Lower leg skin (tissue), 3 donors: ENCODE data around the gene NMNAT3.

Experiments
- POLR2A ChIP-seq, 2 donors: fragments of 450-650 bp; IDR thresholded peaks; one replicate each; pipeline ENCODE4 v1.6.1; 2016 to 2017; ENCODE audit warnings: antibody characterized with exemption in 2 of 2, mild to moderate bottlenecking in 1 of 2, moderate library complexity in 1 of 2
- TF ChIP-seq, protein P1 (sequence below), 3 donors: fragments of 450-650 bp; IDR thresholded peaks; one replicate each; pipeline ENCODE4 v1.5.1; 2016; ENCODE audit warnings: antibody characterized with exemption in 3 of 3, mild to moderate bottlenecking in 3 of 3, moderate library complexity in 2 of 3

DNA sequence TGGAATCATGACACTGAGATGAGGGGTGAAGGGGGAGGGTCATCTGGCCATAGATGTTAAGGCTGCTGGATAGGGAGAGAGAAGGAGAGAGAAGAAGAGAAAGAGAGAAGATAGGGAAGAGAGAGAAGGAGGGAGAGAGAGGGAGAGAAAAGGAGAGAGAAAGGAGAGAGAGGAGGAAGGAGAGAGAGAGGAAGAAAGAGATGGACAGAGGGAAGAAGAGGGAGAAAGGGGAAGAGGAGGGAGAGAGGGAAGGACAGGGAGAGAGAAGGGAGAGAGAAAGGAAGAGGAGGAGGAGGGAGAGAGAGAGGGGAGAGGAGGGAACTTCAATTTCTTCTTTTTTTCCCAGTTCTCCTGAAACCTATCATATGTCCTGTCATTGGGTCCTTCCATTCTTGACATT, 123.1 kb downstream of the NMNAT3 start:
- TF ChIP-seq, protein P1, sequence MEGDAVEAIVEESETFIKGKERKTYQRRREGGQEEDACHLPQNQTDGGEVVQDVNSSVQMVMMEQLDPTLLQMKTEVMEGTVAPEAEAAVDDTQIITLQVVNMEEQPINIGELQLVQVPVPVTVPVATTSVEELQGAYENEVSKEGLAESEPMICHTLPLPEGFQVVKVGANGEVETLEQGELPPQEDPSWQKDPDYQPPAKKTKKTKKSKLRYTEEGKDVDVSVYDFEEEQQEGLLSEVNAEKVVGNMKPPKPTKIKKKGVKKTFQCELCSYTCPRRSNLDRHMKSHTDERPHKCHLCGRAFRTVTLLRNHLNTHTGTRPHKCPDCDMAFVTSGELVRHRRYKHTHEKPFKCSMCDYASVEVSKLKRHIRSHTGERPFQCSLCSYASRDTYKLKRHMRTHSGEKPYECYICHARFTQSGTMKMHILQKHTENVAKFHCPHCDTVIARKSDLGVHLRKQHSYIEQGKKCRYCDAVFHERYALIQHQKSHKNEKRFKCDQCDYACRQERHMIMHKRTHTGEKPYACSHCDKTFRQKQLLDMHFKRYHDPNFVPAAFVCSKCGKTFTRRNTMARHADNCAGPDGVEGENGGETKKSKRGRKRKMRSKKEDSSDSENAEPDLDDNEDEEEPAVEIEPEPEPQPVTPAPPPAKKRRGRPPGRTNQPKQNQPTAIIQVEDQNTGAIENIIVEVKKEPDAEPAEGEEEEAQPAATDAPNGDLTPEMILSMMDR (IDR thresholded peaks at IDR 0.05): no peak
- TF ChIP-seq POLR2A (IDR thresholded peaks at IDR 0.05): no peak
